OCI-LY3 (cell line): ENCODE data around the gene REC114.

Experiments used
- EZH2phosphoT487 ChIP-seq: fragments of 200-600 bp; shearing (Covaris generic); IDR thresholded peaks from 2 replicates; pipeline ENCODE4 v1.6.1; 2018; ENCODE audit warnings: antibody characterized with exemption, mixed run types, low read depth
- TF ChIP-seq, protein P1 (sequence below): fragments of 200-600, 300-600 bp; sonication (generic); IDR thresholded peaks from 2 replicates; pipeline ENCODE4 v1.5.1; 2014; ENCODE audit warnings: antibody characterized with exemption, low read length, low read depth

DNA sequence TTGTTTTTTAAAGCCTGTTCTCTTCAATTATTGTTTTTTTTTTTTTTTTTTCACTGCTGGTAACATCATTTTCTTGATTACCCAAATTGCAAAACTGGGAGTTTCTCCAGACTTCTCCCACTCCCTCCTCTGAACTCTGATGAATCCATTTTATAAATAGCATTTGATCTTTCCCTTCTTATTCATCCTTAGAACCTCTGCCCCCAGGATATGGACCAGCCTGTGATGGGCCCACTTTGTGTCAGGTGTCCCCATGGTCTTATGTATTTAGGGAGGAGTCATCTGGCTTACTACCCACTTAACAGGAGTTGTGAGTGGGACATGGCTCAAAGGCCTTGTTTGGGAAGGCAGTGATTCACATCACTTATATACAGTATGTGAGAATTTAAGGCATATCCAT, 57.7 kb downstream of the REC114 start:
- TF ChIP-seq, protein P1, sequence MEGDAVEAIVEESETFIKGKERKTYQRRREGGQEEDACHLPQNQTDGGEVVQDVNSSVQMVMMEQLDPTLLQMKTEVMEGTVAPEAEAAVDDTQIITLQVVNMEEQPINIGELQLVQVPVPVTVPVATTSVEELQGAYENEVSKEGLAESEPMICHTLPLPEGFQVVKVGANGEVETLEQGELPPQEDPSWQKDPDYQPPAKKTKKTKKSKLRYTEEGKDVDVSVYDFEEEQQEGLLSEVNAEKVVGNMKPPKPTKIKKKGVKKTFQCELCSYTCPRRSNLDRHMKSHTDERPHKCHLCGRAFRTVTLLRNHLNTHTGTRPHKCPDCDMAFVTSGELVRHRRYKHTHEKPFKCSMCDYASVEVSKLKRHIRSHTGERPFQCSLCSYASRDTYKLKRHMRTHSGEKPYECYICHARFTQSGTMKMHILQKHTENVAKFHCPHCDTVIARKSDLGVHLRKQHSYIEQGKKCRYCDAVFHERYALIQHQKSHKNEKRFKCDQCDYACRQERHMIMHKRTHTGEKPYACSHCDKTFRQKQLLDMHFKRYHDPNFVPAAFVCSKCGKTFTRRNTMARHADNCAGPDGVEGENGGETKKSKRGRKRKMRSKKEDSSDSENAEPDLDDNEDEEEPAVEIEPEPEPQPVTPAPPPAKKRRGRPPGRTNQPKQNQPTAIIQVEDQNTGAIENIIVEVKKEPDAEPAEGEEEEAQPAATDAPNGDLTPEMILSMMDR = no peak
- no peak for TF ChIP-seq EZH2phosphoT487
